NCI-H2196 (cell line): ENCODE results near the gene OR4K13.

ENCODE experiments used
- DNase-seq: peaks from one replicate; lab custom pipeline; 2025; ENCODE audit not compliant: unreplicated experiment; lab: John Stamatoyannopoulos, UW

OR4K13 gene

GRCh38 chr14:20035938-20036337 is at the start of gene OR4K13:
Gene OR4K13 (minus strand): TSS chr14:20036038. CDS start chr14:20034758, 1,280 bp downstream.
- no peak for DNase-seq

- no peak for DNase-seq
Observed at GRCh38 chr14:20059745-20060144, 23.9 kb upstream of the OR4K13 start, which contains the start of gene OR4L1. Gene OR4L1 (plus strand): TSS chr14:20060045. CDS start chr14:20060045, 0 bp downstream.

GRCh38 chr14:20048202-20048601 is 12.4 kb upstream of the OR4K13 start:
- no peak for DNase-seq

GRCh38 chr14:20044243-20044642 is 8.4 kb upstream of the OR4K13 start:
- no peak for DNase-seq

- no peak for DNase-seq
Observed at GRCh38 chr14:20035449-20035848, 389 bp downstream of the OR4K13 start.

GRCh38 chr14:20031058-20031457 is 4.8 kb downstream of the OR4K13 start:
- DNase-seq, result no peak

GRCh38 chr14:20019257-20019865 is 16.5 kb downstream of the OR4K13 start, which contains the start of gene OR4K14:
Gene OR4K14 (minus strand): TSS chr14:20019307. CDS start chr14:20015193, 4,114 bp downstream.
- no peak for DNase-seq

GRCh38 chr14:20008156-20008555 is 27.7 kb downstream of the OR4K13 start:
- DNase-seq, result no peak

- DNase-seq, result no peak
Observed at GRCh38 chr14:20002319-20002718, 33.5 kb downstream of the OR4K13 start.

- no peak for DNase-seq
Observed at GRCh38 chr14:20001863-20002262, 34.0 kb downstream of the OR4K13 start, which contains the start of gene OR4Q2. Gene OR4Q2 (plus strand): TSS chr14:20002163.

- no peak for DNase-seq
Observed at GRCh38 chr14:19993438-19993837, 42.4 kb downstream of the OR4K13 start.
